Measurements from ENCODE around the gene GOLGA1. TPM values are rescaled to one million over a fixed set of nuclear protein-coding genes. Genes with fewer than 3 reads are reported as not detected.

Gene GOLGA1
- total and polyA plus RNA-seq, 9 of the 15 experiments (the other 6 are each of a cell fraction or from before 2014, with no cell fraction given): 2.9 to 15.9 (median 8.5) TPM

- ATAC-seq (peak; percentile 37), FAIRE-seq (no peak), DNase-seq (ENCODE audit: extremely low read depth in 1 of 4, low spot score in 3 of 4) (peak in 2 of 4 experiments; percentile 51 to 53)
- intact Hi-C loops (cut with micrococcal nuclease): loop anchor here (5.0 kb wide), 1 partner anchor 36 kb away; no protein-coding TSS in a partner anchor
- no TSS peak for BruUV-seq (replicated peaks)
- Histone ChIP-seq H3K4me2 (ENCODE audit: insufficient read depth, low read length) (no peak overlapping the region), H3K4me3 (no peak overlapping the region), H2AFZ (ENCODE audit: low read depth, low read length) (no peak overlapping the region), H3K4me1 (replicated peaks in 1 of 2; ENCODE audit: control insufficient read depth in 2 of 2, insufficient read depth in 2 of 2, low read length in 2 of 2) (peaks cover 16 to 72% of the 10 kb centered on the region in 2 experiments; a peak in 4 of 5 replicates), H3K79me2 (ENCODE audit: control insufficient read depth, insufficient read depth, low read length) (peaks cover 32% of the 10 kb centered on the region), H4K20me1 (replicated peaks; ENCODE audit: control insufficient read depth, insufficient read depth, low read length) (peaks cover 51% of the 10 kb centered on the region), H3K36me3 (ENCODE audit: control insufficient read depth, insufficient read depth, low read length) (peaks cover 51% of the 10 kb centered on the region), H3K9me3 (replicated peaks; ENCODE audit: control insufficient read depth, insufficient read depth, low read depth, low read length) (no peaks in the 10 kb centered on the region; the same call in 1 of the 2 replicates), H3K9ac (ENCODE audit: insufficient read depth in 1 of 2, low read depth in 2 of 2, low read length in 2 of 2) (peak overlapping the region in 1 of 2 experiments; percentile 61; a peak in 2 of 4 replicates), H3K27me3 (ENCODE audit: control insufficient read depth in 2 of 2, insufficient read depth in 2 of 2, low read length in 2 of 2) (no peaks in the 10 kb centered on the region), H3K27ac (ENCODE audit: extremely low read depth, low read depth, low read length) (no peak overlapping the region), H3K9me1 (ENCODE audit: control insufficient read depth, insufficient read depth, low read length) (peaks cover 15% of the 10 kb centered on the region)
- CTCF ChIA-PET (ENCODE audit: low intra/inter-chr PET ratio): interaction anchor here (6.3 kb wide), 1 partner anchor 83 kb away, joined by 209 read pairs; the partner anchor contains the start of gene NR6A1
- POLR2A ChIA-PET: interaction anchor here (0.6 to 5.1 kb wide), 15 partner anchors 9 to 513 kb away, joined by 3 to 64 read pairs (median 4); partner anchors contain the start of gene NR6A1
- WGBS (ENCODE audit: insufficient coverage, low coverage, missing lambda C conversion rate): 58% methylated on average over 11 of the region's 16 CpGs
- in situ Hi-C loops (cut with MboI): no loop called here
- TF ChIP-seq SP2 (IDR thresholded peaks at IDR 0.05; ENCODE audit: extremely low read depth, low read depth, low read length, poor library complexity, severe bottlenecking) (no peak), HDAC8 (tag; IDR thresholded peaks at IDR 0.05) (no peak), HDGF (IDR thresholded peaks at IDR 0.05) (no peak), FOXP4 (CRISPR knock-in tag; IDR thresholded peaks at IDR 0.05; ENCODE audit: borderline replicate concordance) (0 out of 2 replicates have a peak, but pooled peaks have one; percentile 10), ZNF512 (tag; IDR thresholded peaks at IDR 0.05) (no peak), RAD21 (CRISPR knock-in tag; conservative IDR thresholded peaks at IDR 0.05 in 1 of 2, IDR thresholded peaks at IDR 0.05 in 1 of 2) (peak in 1 of 2 experiments; percentile 42; a peak in 2 of 4 replicates), ZNF764 (CRISPR knock-in tag; IDR thresholded peaks at IDR 0.05; ENCODE audit: low read depth) (no peak), SMARCA5 (IDR thresholded peaks at IDR 0.05) (no peak), SMC3 (conservative IDR thresholded peaks at IDR 0.05; ENCODE audit: insufficient read depth, low read depth, low read length) (0 out of 2 replicates have a peak, but pooled peaks have one; percentile 2), NR2C1 (IDR thresholded peaks at IDR 0.05) (no peak), NR2C1 (tag; IDR thresholded peaks at IDR 0.05) (no peak), NUFIP1 (IDR thresholded peaks at IDR 0.05; ENCODE audit: partially characterized antibody) (no peak), ZNF274 (IDR thresholded peaks at IDR 0.05; ENCODE audit: borderline replicate concordance, low read depth, low read length) (no peak), SNRNP70 (optimal IDR thresholded peaks at IDR 0.05; ENCODE audit: low read depth, low read length) (peak; percentile 69), KDM4B (IDR thresholded peaks at IDR 0.05; ENCODE audit: borderline replicate concordance in 2 of 2, low read depth in 1 of 2) (no peak), BHLHE40 (IDR thresholded peaks at IDR 0.05; ENCODE audit: low read length) (no peak), YY1 (IDR thresholded peaks at IDR 0.05; ENCODE audit: borderline replicate concordance in 1 of 3, control insufficient read depth in 1 of 3, extremely low read depth in 1 of 3, insufficient read depth in 3 of 3, insufficient read length in 1 of 3, insufficient replicate concordance in 2 of 3, low read depth in 1 of 3, low read length in 2 of 3) (no peak)
These were observed 84.7 kb downstream of the GOLGA1 start for GRCh38 chr9:124855944-124856765.
